HEK293 (cell line): ENCODE results near the gene CAB39L.

ENCODE experiments used
- CTCF ChIA-PET: fragments of 350-600 bp; formaldehyde crosslinking; extraction: SDS; loops from one replicate; lab custom pipeline; 2021; ENCODE audit warnings: antibody characterized with exemption; lab: Yijun Ruan, JAX
- POLR2A ChIA-PET: fragments of 300-600 bp; formaldehyde crosslinking; extraction: SDS; loops from one replicate; lab custom pipeline; 2020; ENCODE audit warnings: antibody characterized with exemption, inconsistent platforms; lab: Yijun Ruan, JAX
- H3K27ac ChIP-seq: fragments of 200-500 bp; sonication (Bioruptor generic); 2 replicates; pipeline ENCODE4 v1.5.1; 2014; ENCODE audit warnings: low read depth, low read length, control low read depth, inconsistent platforms; ENCODE audit errors: extremely low read depth
- H3K36me3 ChIP-seq, 2 experiments: fragments of 200-500 bp in 1 of 2; sonication (Bioruptor generic) in 1 of 2; 1 replicate in 1 of 2; 2 replicates in 1 of 2; pipeline ENCODE4 v1.5.1; 2014 to 2017; ENCODE audit warnings: inconsistent platforms in 2 of 2, low read length in 2 of 2; ENCODE audit not compliant: control insufficient read depth in 2 of 2, insufficient read depth in 1 of 2
- H3K4me1 ChIP-seq: fragments of 200-500 bp; sonication (Bioruptor generic); 2 replicates; pipeline ENCODE4 v1.5.1; 2014; ENCODE audit warnings: mild to moderate bottlenecking, low read length, inconsistent platforms; ENCODE audit not compliant: control insufficient read depth, insufficient read depth
- H3K4me3 ChIP-seq: 2 replicates; pipeline ENCODE4 v1.5.1; 2011; ENCODE audit warnings: low read depth, mild to moderate bottlenecking, control low read depth, low read length, moderate library complexity
- H3K9me3 ChIP-seq: fragments of 200-500 bp; sonication (Bioruptor generic); 2 replicates; pipeline ENCODE4 v1.5.1; 2014; ENCODE audit warnings: low read depth, low read length, inconsistent platforms; ENCODE audit not compliant: control insufficient read depth, insufficient read depth
- OSR2 ChIP-seq: fragments of 450-650 bp; formaldehyde crosslinking; IDR thresholded peaks from 2 replicates; pipeline ENCODE4 v1.5.1; 2016; ENCODE audit warnings: missing biosample characterization, missing genetic modification characterization
- SCRT1 ChIP-seq: fragments of 450-650 bp; formaldehyde crosslinking; IDR thresholded peaks from 2 replicates; pipeline ENCODE4 v1.5.1; 2016; ENCODE audit warnings: missing biosample characterization, missing genetic modification characterization, borderline replicate concordance
- ZBTB1 ChIP-seq: fragments of 450-650 bp; formaldehyde crosslinking; IDR thresholded peaks from 2 replicates; pipeline ENCODE4 v1.5.1; 2016; ENCODE audit warnings: missing biosample characterization, missing genetic modification characterization
- ZBTB17 ChIP-seq: fragments of 450-650 bp; formaldehyde crosslinking; IDR thresholded peaks from 2 replicates; pipeline ENCODE4 v1.5.1; 2016; ENCODE audit warnings: missing biosample characterization, missing genetic modification characterization
- ZNF2 ChIP-seq: fragments of 450-650 bp; formaldehyde crosslinking; IDR thresholded peaks from 2 replicates; pipeline ENCODE4 v1.5.1; 2016; ENCODE audit warnings: missing biosample characterization, missing genetic modification characterization
- ZNF214 ChIP-seq: fragments of 450-650 bp; formaldehyde crosslinking; IDR thresholded peaks from 2 replicates; pipeline ENCODE4 v1.5.1; 2017; ENCODE audit warnings: missing biosample characterization, mild to moderate bottlenecking, missing genetic modification characterization, borderline replicate concordance
- ZNF354C ChIP-seq: fragments of 450-650 bp; formaldehyde crosslinking; IDR thresholded peaks from 2 replicates; pipeline ENCODE4 v1.5.1; 2016; ENCODE audit warnings: missing biosample characterization, missing genetic modification characterization, low read depth, borderline replicate concordance
- ZNF514 ChIP-seq: fragments of 450-650 bp; formaldehyde crosslinking; IDR thresholded peaks from 2 replicates; pipeline ENCODE4 v1.5.1; 2016; ENCODE audit warnings: missing biosample characterization, missing genetic modification characterization
- ZNF664 ChIP-seq: fragments of 450-650 bp; formaldehyde crosslinking; IDR thresholded peaks from 2 replicates; pipeline ENCODE4 v1.5.1; 2016; ENCODE audit warnings: missing biosample characterization, missing genetic modification characterization
- TF ChIP-seq, protein P1 (sequence below): fragments of 450-650 bp; IDR thresholded peaks from 2 replicates; pipeline ENCODE4 v1.5.1; 2018; ENCODE audit warnings: missing biosample characterization, mild to moderate bottlenecking, missing genetic modification characterization
- TF ChIP-seq, protein P2 (sequence below): fragments of 450-650 bp; formaldehyde crosslinking; IDR thresholded peaks from 2 replicates; pipeline ENCODE4 v1.5.1; 2016; ENCODE audit warnings: missing biosample characterization, missing genetic modification characterization, low read depth
- TF ChIP-seq, protein P3 (sequence below): fragments of 450-650 bp; formaldehyde crosslinking; IDR thresholded peaks from 2 replicates; pipeline ENCODE4 v1.5.1; 2016; ENCODE audit warnings: missing biosample characterization, missing genetic modification characterization
- TF ChIP-seq, protein P4 (sequence below): fragments of 450-650 bp; formaldehyde crosslinking; optimal IDR thresholded peaks from 2 replicates; pipeline ENCODE3; 2016; ENCODE audit warnings: missing biosample characterization, mild to moderate bottlenecking, missing genetic modification characterization
- TF ChIP-seq, protein P5 (sequence below): fragments of 450-650 bp; formaldehyde crosslinking; IDR thresholded peaks from 2 replicates; pipeline ENCODE4 v1.5.1; 2016; ENCODE audit warnings: missing biosample characterization, missing genetic modification characterization
- TF ChIP-seq, protein P6 (sequence below): fragments of 450-650 bp; formaldehyde crosslinking; IDR thresholded peaks from 2 replicates; pipeline ENCODE4 v1.5.1; 2016; ENCODE audit warnings: missing biosample characterization, missing genetic modification characterization

Gene CAB39L

DNA sequence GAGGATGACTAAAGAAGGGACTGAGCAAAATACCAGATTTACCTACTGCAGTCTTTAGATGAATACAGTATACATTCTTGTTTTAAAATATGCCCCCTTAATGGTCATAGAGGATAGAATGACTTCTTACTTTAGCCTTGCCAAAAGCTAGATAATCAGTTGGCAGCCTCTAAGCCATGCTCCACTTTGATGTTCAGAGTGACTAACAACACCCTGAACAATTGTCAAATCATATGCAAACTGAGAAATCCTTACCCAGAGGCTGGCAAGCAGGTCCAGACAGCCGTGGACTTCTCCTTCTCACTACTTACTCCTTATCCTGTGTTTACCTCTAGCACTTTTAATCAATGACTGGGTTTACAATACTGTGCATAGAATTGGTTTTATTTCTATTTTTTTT lies 28.3 kb upstream of the CAB39L start:
- Histone ChIP-seq H3K36me3 (peaks cover 2 to 8% of the 10 kb centered on the region in 2 experiments), H3K4me1 (no peaks in the 10 kb centered on the region), H3K27ac (no peak overlapping the region), H3K4me3 (no peak overlapping the region), H3K9me3 (no peaks in the 10 kb centered on the region)
- ChIA-PET POLR2A (no interaction called here), CTCF (no interaction called here)
- no peak for TF ChIP-seq ZNF514 (tag by site-specific recombination)
- TF ChIP-seq, protein P1, sequence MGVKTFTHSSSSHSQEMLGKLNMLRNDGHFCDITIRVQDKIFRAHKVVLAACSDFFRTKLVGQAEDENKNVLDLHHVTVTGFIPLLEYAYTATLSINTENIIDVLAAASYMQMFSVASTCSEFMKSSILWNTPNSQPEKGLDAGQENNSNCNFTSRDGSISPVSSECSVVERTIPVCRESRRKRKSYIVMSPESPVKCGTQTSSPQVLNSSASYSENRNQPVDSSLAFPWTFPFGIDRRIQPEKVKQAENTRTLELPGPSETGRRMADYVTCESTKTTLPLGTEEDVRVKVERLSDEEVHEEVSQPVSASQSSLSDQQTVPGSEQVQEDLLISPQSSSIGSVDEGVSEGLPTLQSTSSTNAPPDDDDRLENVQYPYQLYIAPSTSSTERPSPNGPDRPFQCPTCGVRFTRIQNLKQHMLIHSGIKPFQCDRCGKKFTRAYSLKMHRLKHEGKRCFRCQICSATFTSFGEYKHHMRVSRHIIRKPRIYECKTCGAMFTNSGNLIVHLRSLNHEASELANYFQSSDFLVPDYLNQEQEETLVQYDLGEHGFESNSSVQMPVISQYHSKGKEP (tag by site-specific recombination), result no peak
- TF ChIP-seq, protein P2, sequence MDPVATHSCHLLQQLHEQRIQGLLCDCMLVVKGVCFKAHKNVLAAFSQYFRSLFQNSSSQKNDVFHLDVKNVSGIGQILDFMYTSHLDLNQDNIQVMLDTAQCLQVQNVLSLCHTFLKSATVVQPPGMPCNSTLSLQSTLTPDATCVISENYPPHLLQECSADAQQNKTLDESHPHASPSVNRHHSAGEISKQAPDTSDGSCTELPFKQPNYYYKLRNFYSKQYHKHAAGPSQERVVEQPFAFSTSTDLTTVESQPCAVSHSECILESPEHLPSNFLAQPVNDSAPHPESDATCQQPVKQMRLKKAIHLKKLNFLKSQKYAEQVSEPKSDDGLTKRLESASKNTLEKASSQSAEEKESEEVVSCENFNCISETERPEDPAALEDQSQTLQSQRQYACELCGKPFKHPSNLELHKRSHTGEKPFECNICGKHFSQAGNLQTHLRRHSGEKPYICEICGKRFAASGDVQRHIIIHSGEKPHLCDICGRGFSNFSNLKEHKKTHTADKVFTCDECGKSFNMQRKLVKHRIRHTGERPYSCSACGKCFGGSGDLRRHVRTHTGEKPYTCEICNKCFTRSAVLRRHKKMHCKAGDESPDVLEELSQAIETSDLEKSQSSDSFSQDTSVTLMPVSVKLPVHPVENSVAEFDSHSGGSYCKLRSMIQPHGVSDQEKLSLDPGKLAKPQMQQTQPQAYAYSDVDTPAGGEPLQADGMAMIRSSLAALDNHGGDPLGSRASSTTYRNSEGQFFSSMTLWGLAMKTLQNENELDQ, result no peak
- TF ChIP-seq SCRT1 (tag by site-specific recombination), result no peak

DNA sequence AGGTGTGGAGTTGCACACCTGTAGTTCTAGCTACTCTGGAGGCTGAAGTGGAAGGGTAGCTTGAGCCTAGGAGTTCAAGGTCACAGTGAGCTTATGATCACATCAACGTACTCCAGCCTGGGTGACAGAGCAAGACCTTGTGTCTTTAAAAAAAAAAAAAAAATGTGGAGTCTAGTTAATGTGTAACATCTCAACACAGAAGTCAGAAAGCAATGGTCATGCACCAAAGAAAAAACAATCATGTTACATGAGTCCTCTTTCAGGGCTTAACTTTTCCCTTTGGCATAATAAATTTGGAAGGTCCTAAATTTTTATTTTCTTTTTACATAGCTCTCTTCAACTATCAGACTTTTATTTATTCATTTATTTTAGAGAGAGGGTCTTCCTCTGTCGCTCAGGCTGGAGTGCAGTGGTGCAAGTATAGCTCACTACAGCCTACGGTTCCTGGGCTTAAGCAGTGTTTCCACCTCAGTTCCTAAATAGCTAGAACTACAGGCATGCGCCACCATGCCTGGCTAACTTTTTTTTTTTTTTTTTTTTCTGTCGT lies 22.5 kb upstream of the CAB39L start:
- no peaks in the 10 kb centered on the region for H3K4me1 ChIP-seq
- CTCF ChIA-PET, result no interaction called here
- POLR2A ChIA-PET, result no interaction called here

More for the DNA sequence above, 22.5 kb upstream of the CAB39L start:
- no peak overlapping the region for H3K4me3 ChIP-seq
- no peaks in the 10 kb centered on the region for H3K9me3 ChIP-seq
- no peak overlapping the region for H3K27ac ChIP-seq
- peaks cover 0 to 17% of the 10 kb centered on the region in 2 experiments; a peak in 2 of 3 replicates for H3K36me3 ChIP-seq
- TF ChIP-seq, protein P2, result no peak
- TF ChIP-seq ZNF664 (tag by site-specific recombination) (no peak), ZNF214 (tag by site-specific recombination) (no peak), ZNF2 (tag by site-specific recombination) (no peak), OSR2 (tag by site-specific recombination) (no peak), ZBTB1 (tag by site-specific recombination) (no peak), ZNF354C (tag by site-specific recombination) (no peak), ZBTB17 (tag by site-specific recombination) (no peak)
- TF ChIP-seq, protein P3, sequence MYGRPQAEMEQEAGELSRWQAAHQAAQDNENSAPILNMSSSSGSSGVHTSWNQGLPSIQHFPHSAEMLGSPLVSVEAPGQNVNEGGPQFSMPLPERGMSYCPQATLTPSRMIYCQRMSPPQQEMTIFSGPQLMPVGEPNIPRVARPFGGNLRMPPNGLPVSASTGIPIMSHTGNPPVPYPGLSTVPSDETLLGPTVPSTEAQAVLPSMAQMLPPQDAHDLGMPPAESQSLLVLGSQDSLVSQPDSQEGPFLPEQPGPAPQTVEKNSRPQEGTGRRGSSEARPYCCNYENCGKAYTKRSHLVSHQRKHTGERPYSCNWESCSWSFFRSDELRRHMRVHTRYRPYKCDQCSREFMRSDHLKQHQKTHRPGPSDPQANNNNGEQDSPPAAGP (tag by site-specific recombination), result no peak
- TF ChIP-seq, protein P4, sequence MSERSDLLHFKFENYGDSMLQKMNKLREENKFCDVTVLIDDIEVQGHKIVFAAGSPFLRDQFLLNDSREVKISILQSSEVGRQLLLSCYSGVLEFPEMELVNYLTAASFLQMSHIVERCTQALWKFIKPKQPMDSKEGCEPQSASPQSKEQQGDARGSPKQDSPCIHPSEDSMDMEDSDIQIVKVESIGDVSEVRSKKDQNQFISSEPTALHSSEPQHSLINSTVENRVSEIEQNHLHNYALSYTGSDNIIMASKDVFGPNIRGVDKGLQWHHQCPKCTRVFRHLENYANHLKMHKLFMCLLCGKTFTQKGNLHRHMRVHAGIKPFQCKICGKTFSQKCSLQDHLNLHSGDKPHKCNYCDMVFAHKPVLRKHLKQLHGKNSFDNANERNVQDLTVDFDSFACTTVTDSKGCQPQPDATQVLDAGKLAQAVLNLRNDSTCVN (tag by site-specific recombination), result no peak
- TF ChIP-seq, protein P5, sequence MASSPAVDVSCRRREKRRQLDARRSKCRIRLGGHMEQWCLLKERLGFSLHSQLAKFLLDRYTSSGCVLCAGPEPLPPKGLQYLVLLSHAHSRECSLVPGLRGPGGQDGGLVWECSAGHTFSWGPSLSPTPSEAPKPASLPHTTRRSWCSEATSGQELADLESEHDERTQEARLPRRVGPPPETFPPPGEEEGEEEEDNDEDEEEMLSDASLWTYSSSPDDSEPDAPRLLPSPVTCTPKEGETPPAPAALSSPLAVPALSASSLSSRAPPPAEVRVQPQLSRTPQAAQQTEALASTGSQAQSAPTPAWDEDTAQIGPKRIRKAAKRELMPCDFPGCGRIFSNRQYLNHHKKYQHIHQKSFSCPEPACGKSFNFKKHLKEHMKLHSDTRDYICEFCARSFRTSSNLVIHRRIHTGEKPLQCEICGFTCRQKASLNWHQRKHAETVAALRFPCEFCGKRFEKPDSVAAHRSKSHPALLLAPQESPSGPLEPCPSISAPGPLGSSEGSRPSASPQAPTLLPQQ (tag by site-specific recombination), result no peak
- TF ChIP-seq, protein P6, sequence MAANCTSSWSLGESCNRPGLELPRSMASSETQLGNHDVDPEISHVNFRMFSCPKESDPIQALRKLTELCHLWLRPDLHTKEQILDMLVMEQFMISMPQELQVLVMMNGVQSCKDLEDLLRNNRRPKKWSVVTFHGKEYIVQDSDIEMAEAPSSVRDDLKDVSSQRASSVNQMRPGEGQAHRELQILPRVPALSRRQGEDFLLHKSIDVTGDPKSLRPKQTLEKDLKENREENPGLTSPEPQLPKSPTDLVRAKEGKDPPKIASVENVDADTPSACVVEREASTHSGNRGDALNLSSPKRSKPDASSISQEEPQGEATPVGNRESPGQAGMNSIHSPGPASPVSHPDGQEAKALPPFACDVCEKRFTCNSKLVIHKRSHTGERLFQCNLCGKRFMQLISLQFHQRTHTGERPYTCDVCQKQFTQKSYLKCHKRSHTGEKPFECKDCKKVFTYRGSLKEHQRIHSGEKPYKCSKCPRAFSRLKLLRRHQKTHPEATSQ (tag by site-specific recombination), result no peak
